Liver (tissue), 9 donors: ENCODE measurements around the gene EFR3B. TPM values are rescaled to one million over a fixed set of nuclear protein-coding genes. Genes with fewer than 3 reads are reported as not detected.

Experiments
- DNase-seq: peaks from one replicate; pipeline ENCODE4 v3.0.0-alpha.2; 2017; ENCODE audit warnings: low spot score
- H3K27ac ChIP-seq, 2 donors: one replicate each; pipeline ENCODE4 v1.7.0; 2013; ENCODE audit warnings: inconsistent platforms in 2 of 2, low read length in 2 of 2, control low read depth in 1 of 2, low read depth in 1 of 2, mild to moderate bottlenecking in 1 of 2
- H3K27me3 ChIP-seq, 4 donors: one replicate each; pipeline versions ENCODE4 v1.6.1 to v1.7.0; 2013; ENCODE audit warnings: low read length in 3 of 4, inconsistent platforms in 1 of 4, mild to moderate bottlenecking in 1 of 4, moderate library complexity in 1 of 4; ENCODE audit not compliant: control insufficient read depth in 4 of 4, insufficient read depth in 4 of 4
- H3K36me3 ChIP-seq, 4 donors: one replicate each; pipeline versions ENCODE4 v1.6.1 to v1.7.0; 2013; ENCODE audit warnings: low read length in 3 of 4, mild to moderate bottlenecking in 3 of 4, low read depth in 1 of 4, moderate library complexity in 1 of 4; ENCODE audit not compliant: control insufficient read depth in 4 of 4, insufficient read depth in 3 of 4
- H3K4me1 ChIP-seq, 4 donors: one replicate each; pipeline versions ENCODE4 v1.6.1 to v1.7.0; 2013; ENCODE audit warnings: low read length in 3 of 4, mild to moderate bottlenecking in 3 of 4, moderate library complexity in 1 of 4; ENCODE audit not compliant: control insufficient read depth in 4 of 4, insufficient read depth in 4 of 4
- H3K4me3 ChIP-seq, 3 donors: one replicate each; pipeline versions ENCODE4 v1.6.1 to v1.7.0; 2013; ENCODE audit warnings: low read length in 3 of 3, control low read depth in 1 of 3, low read depth in 1 of 3, mild to moderate bottlenecking in 1 of 3
- H3K9ac ChIP-seq, 2 donors: one replicate each; pipeline ENCODE4 v1.7.0; 2013; ENCODE audit warnings: low read length in 2 of 2, mild to moderate bottlenecking in 2 of 2, moderate library complexity in 2 of 2, control low read depth in 1 of 2, low read depth in 1 of 2
- H3K9me3 ChIP-seq, 4 donors: one replicate each; pipeline versions ENCODE4 v1.6.1 to v1.7.0; 2013; ENCODE audit warnings: low read length in 3 of 4; ENCODE audit not compliant: control insufficient read depth in 4 of 4
- EGR1 ChIP-seq, 2 donors: IDR thresholded peaks; 2 replicates each; pipeline ENCODE4 v1.6.1; 2016 to 2018; ENCODE audit warnings: antibody characterized with exemption in 2 of 2, low read depth in 2 of 2
- FOXA1 ChIP-seq: IDR thresholded peaks from 2 replicates; pipeline ENCODE4 v1.6.1; 2016; ENCODE audit warnings: antibody characterized with exemption
- FOXA2 ChIP-seq: IDR thresholded peaks from 2 replicates; pipeline ENCODE4 v1.6.1; 2016; ENCODE audit warnings: antibody characterized with exemption
- GABPA ChIP-seq, 2 donors: IDR thresholded peaks in 1 of 2; conservative IDR thresholded peaks in 1 of 2; 2 replicates each; pipeline ENCODE4 v1.6.1; 2016; ENCODE audit warnings: antibody characterized with exemption in 2 of 2, mild to moderate bottlenecking in 1 of 2, moderate library complexity in 1 of 2
- HNF4A ChIP-seq, 2 donors: conservative IDR thresholded peaks; 2 replicates each; pipeline ENCODE4 v1.6.1; 2016; ENCODE audit warnings: antibody characterized with exemption in 2 of 2, mild to moderate bottlenecking in 2 of 2
- HNF4G ChIP-seq: IDR thresholded peaks from 2 replicates; pipeline ENCODE4 v1.6.1; 2016; ENCODE audit warnings: antibody characterized with exemption
- JUND ChIP-seq, 2 donors: IDR thresholded peaks; 2 replicates each; pipeline ENCODE4 v1.6.1; 2016; ENCODE audit warnings: antibody characterized with exemption in 2 of 2
- NR2F2 ChIP-seq: IDR thresholded peaks from 2 replicates; pipeline ENCODE4 v1.6.1; 2016; ENCODE audit warnings: antibody characterized with exemption
- RAD21 ChIP-seq, 2 donors: IDR thresholded peaks; 2 replicates each; pipeline ENCODE4 v1.6.1; 2016; ENCODE audit warnings: antibody characterized with exemption in 2 of 2, mild to moderate bottlenecking in 2 of 2
- RXRA ChIP-seq, 2 donors: IDR thresholded peaks; 2 replicates each; pipeline ENCODE4 v1.6.1; 2017 to 2018; ENCODE audit warnings: antibody characterized with exemption in 2 of 2, mild to moderate bottlenecking in 1 of 2
- SP1 ChIP-seq: IDR thresholded peaks from 2 replicates; pipeline ENCODE4 v1.6.1; 2018; ENCODE audit warnings: antibody characterized with exemption, mild to moderate bottlenecking
- TAF1 ChIP-seq: conservative IDR thresholded peaks from 2 replicates; pipeline ENCODE4 v1.6.1; 2016; ENCODE audit warnings: antibody characterized with exemption, mild to moderate bottlenecking
- YY1 ChIP-seq: IDR thresholded peaks from 2 replicates; pipeline ENCODE4 v1.6.1; 2016; ENCODE audit warnings: antibody characterized with exemption, mild to moderate bottlenecking
- WGBS: extraction: QIAGEN DNeasy Blood & Tissue Kit; methylation state at CpG from one replicate; pipeline ENCODE4 v1.1.7; 2013; 5-methylcytosine and 5-hydroxymethylcytosine counted together
- polyA plus RNA-seq, 2 donors: library from polyadenylated mRNA; stranded (reverse) in 1 of 2; unstranded in 1 of 2; fragments of 200-250 nt in 1 of 2; fragments of >200 nt in 1 of 2; fragmentation: Nextera tagmentation in 1 of 2; extraction: Ambion mirVana in 1 of 2; gene quantifications; one replicate each; pipeline versions ENCODE4 v1.2.1 to v1.2.3, GENCODE V29; 2013 to 2015
- total RNA-seq, 2 donors: library from RNA; depleted of rRNA; stranded (reverse); fragments of >200 nt; gene quantifications; one replicate each; pipeline ENCODE4 v1.2.3, GENCODE V29; 2014
- TF ChIP-seq, protein P1 (sequence below): fragments of 150-350 bp; IDR thresholded peaks from 2 replicates; pipeline ENCODE4 v1.5.1; 2017; ENCODE audit warnings: improper control_type of control experiment, low read depth, low read length; ENCODE audit not compliant: missing input control
- TF ChIP-seq, protein P2 (sequence below): IDR thresholded peaks from 2 replicates; pipeline ENCODE4 v1.6.1; 2016; ENCODE audit warnings: antibody characterized with exemption
- TF ChIP-seq, protein P3 (sequence below): IDR thresholded peaks from 2 replicates; pipeline ENCODE4 v1.6.1; 2016; ENCODE audit warnings: antibody characterized with exemption, mild to moderate bottlenecking
- TF ChIP-seq, protein P4 (sequence below): IDR thresholded peaks from 2 replicates; pipeline ENCODE4 v1.6.1; 2016; ENCODE audit warnings: antibody characterized with exemption
- TF ChIP-seq, protein P5 (sequence below): IDR thresholded peaks from 2 replicates; pipeline ENCODE4 v1.6.1; 2016; ENCODE audit warnings: antibody characterized with exemption
- donor health status: healthy.
- donor health status: healthy.
- donor health status: healthy.
- donor health status: healthy.
- donor health status: healthy.

Gene EFR3B
- total and polyA plus RNA-seq, 4 donors, result 0.05 to 0.33 (median 0.23) TPM

DNA sequence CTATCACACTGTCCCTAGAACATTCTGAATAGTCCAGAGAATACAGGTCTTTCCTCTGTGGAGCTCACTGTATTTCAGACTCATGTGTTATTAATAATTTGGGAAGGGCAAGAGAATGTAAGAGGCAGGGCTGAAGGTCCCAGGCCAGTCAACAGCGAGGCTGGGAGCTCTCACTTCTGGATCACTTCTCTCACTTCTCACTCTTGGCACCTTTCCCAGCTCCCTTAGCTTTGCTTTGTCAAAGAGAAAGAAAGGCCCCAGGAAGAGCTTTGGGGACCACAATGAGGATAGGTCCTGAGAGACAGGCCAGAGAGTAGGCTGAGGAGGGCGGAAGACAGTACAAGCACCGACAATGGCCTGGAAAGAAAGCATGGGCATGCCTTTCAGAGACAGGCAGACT is 11.2 kb downstream of the EFR3B start:
- no peak for DNase-seq
- no peak overlapping the region for H3K4me3 ChIP-seq
- peaks cover 0 to 3% (median 0%) of the 10 kb centered on the region in 4 donors for H3K27me3 ChIP-seq
- 90% methylated on average over 3 of the region's 3 CpGs for WGBS
- no peak overlapping the region for H3K9ac ChIP-seq
- TF ChIP-seq, protein P1, sequence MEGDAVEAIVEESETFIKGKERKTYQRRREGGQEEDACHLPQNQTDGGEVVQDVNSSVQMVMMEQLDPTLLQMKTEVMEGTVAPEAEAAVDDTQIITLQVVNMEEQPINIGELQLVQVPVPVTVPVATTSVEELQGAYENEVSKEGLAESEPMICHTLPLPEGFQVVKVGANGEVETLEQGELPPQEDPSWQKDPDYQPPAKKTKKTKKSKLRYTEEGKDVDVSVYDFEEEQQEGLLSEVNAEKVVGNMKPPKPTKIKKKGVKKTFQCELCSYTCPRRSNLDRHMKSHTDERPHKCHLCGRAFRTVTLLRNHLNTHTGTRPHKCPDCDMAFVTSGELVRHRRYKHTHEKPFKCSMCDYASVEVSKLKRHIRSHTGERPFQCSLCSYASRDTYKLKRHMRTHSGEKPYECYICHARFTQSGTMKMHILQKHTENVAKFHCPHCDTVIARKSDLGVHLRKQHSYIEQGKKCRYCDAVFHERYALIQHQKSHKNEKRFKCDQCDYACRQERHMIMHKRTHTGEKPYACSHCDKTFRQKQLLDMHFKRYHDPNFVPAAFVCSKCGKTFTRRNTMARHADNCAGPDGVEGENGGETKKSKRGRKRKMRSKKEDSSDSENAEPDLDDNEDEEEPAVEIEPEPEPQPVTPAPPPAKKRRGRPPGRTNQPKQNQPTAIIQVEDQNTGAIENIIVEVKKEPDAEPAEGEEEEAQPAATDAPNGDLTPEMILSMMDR, result no peak
- TF ChIP-seq SP1 (no peak), GABPA (IDR thresholded peaks at IDR 0.05 in 1 of 2, conservative IDR thresholded peaks at IDR 0.05 in 1 of 2) (no peak), JUND (IDR thresholded peaks at IDR 0.05) (no peak), NR2F2 (no peak), EGR1 (IDR thresholded peaks at IDR 0.05; ENCODE audit: low read depth in 2 of 2) (no peak), FOXA1 (no peak), HNF4A (conservative IDR thresholded peaks at IDR 0.05) (no peak), FOXA2 (no peak), RXRA (IDR thresholded peaks at IDR 0.05) (no peak), RAD21 (IDR thresholded peaks at IDR 0.05) (no peak), HNF4G (no peak)
- TF ChIP-seq, protein P2, sequence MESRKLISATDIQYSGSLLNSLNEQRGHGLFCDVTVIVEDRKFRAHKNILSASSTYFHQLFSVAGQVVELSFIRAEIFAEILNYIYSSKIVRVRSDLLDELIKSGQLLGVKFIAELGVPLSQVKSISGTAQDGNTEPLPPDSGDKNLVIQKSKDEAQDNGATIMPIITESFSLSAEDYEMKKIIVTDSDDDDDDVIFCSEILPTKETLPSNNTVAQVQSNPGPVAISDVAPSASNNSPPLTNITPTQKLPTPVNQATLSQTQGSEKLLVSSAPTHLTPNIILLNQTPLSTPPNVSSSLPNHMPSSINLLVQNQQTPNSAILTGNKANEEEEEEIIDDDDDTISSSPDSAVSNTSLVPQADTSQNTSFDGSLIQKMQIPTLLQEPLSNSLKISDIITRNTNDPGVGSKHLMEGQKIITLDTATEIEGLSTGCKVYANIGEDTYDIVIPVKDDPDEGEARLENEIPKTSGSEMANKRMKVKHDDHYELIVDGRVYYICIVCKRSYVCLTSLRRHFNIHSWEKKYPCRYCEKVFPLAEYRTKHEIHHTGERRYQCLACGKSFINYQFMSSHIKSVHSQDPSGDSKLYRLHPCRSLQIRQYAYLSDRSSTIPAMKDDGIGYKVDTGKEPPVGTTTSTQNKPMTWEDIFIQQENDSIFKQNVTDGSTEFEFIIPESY, result no peak
- TF ChIP-seq, protein P3, sequence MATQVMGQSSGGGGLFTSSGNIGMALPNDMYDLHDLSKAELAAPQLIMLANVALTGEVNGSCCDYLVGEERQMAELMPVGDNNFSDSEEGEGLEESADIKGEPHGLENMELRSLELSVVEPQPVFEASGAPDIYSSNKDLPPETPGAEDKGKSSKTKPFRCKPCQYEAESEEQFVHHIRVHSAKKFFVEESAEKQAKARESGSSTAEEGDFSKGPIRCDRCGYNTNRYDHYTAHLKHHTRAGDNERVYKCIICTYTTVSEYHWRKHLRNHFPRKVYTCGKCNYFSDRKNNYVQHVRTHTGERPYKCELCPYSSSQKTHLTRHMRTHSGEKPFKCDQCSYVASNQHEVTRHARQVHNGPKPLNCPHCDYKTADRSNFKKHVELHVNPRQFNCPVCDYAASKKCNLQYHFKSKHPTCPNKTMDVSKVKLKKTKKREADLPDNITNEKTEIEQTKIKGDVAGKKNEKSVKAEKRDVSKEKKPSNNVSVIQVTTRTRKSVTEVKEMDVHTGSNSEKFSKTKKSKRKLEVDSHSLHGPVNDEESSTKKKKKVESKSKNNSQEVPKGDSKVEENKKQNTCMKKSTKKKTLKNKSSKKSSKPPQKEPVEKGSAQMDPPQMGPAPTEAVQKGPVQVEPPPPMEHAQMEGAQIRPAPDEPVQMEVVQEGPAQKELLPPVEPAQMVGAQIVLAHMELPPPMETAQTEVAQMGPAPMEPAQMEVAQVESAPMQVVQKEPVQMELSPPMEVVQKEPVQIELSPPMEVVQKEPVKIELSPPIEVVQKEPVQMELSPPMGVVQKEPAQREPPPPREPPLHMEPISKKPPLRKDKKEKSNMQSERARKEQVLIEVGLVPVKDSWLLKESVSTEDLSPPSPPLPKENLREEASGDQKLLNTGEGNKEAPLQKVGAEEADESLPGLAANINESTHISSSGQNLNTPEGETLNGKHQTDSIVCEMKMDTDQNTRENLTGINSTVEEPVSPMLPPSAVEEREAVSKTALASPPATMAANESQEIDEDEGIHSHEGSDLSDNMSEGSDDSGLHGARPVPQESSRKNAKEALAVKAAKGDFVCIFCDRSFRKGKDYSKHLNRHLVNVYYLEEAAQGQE, result no peak
- TF ChIP-seq, protein P4, sequence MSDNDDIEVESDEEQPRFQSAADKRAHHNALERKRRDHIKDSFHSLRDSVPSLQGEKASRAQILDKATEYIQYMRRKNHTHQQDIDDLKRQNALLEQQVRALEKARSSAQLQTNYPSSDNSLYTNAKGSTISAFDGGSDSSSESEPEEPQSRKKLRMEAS, result no peak
- TF ChIP-seq, protein P5, sequence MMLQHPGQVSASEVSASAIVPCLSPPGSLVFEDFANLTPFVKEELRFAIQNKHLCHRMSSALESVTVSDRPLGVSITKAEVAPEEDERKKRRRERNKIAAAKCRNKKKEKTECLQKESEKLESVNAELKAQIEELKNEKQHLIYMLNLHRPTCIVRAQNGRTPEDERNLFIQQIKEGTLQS, result no peak
- H3K9me3 ChIP-seq, result no peaks in the 10 kb centered on the region
- H3K36me3 ChIP-seq, result no peaks in the 10 kb centered on the region
- H3K27ac ChIP-seq, result no peak overlapping the region
- H3K4me1 ChIP-seq, result peaks cover 0 to 1% (median 0%) of the 10 kb centered on the region in 4 donors

DNA sequence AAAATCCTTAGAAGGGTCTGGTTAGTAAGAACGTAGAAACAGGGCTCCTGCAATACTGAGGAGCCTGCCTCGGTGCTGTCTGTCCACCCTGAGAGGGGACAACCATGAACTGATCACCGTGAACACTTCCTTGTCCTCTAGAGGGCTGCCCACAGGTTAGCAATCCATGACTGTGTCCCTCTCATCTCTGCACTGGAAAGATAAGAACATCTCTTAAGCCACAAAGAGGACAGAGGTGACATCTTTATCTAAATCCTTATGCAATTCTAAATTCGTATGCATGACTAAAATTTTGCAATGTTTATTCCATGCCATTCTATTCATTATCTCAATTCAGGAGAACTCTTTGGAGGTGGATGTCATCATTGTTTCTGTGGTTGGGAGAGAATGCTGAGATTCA is 12.8 kb downstream of the EFR3B start:
- H3K9ac ChIP-seq, result no peak overlapping the region
- H3K4me3 ChIP-seq, result no peak overlapping the region
- H3K27me3 ChIP-seq, result peaks cover 0 to 3% (median 0%) of the 10 kb centered on the region in 4 donors
- 56% methylated on average over 4 of the region's 4 CpGs for WGBS
- H3K36me3 ChIP-seq, result no peaks in the 10 kb centered on the region
- peaks cover 0 to 1% (median 0%) of the 10 kb centered on the region in 4 donors for H3K4me1 ChIP-seq
- H3K27ac ChIP-seq, result no peak overlapping the region
- H3K9me3 ChIP-seq, result no peaks in the 10 kb centered on the region
- no peak for DNase-seq
- TF ChIP-seq RXRA (IDR thresholded peaks at IDR 0.05) (no peak), GABPA (IDR thresholded peaks at IDR 0.05 in 1 of 2, conservative IDR thresholded peaks at IDR 0.05 in 1 of 2) (no peak), FOXA2 (no peak), YY1 (no peak), EGR1 (IDR thresholded peaks at IDR 0.05; ENCODE audit: low read depth in 2 of 2) (no peak), TAF1 (no peak), FOXA1 (no peak), HNF4G (no peak), RAD21 (IDR thresholded peaks at IDR 0.05) (no peak), NR2F2 (no peak), JUND (IDR thresholded peaks at IDR 0.05) (no peak)
- TF ChIP-seq, protein P2, result no peak
- TF ChIP-seq, protein P5, result no peak
- TF ChIP-seq, protein P4, result no peak
- TF ChIP-seq, protein P1, result no peak
